GM18526 (cell line): ENCODE data around the gene ASXL1.

Source experiments
- POLR2A ChIP-seq: IDR thresholded peaks from 3 replicates; pipeline ENCODE4 v1.6.1; 2011; ENCODE audit not compliant: insufficient read length; ENCODE audit errors: extremely low read depth

The ASXL1 gene

GRCh38 chr20:32418376-32418775 lies 60.2 kb downstream of the ASXL1 start:
- TF ChIP-seq POLR2A: no peak

DNA sequence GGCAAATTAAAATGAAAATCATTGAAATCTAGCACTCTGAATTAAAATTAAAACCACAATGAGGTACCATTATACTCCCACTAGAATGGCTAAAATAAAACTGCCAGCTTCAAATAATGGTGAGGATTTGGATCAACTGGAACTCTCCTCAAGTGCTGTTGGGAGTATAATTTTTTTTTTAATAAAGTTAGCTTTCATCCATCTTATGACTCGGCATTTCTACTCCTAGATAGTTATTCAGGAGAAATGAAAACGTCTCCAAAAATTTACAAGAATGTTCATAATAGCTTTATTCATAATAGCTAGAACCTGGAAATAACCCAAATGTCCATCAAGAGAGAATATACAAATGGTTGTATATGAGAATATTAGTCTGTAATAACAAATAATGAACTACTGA lies 63.2 kb downstream of the ASXL1 start:
- no peak for TF ChIP-seq POLR2A

- no peak for TF ChIP-seq POLR2A
Observed at GRCh38 chr20:32427996-32428395, 69.9 kb downstream of the ASXL1 start.

- no peak for TF ChIP-seq POLR2A
Observed at GRCh38 chr20:32429343-32429742, 71.2 kb downstream of the ASXL1 start.

DNA sequence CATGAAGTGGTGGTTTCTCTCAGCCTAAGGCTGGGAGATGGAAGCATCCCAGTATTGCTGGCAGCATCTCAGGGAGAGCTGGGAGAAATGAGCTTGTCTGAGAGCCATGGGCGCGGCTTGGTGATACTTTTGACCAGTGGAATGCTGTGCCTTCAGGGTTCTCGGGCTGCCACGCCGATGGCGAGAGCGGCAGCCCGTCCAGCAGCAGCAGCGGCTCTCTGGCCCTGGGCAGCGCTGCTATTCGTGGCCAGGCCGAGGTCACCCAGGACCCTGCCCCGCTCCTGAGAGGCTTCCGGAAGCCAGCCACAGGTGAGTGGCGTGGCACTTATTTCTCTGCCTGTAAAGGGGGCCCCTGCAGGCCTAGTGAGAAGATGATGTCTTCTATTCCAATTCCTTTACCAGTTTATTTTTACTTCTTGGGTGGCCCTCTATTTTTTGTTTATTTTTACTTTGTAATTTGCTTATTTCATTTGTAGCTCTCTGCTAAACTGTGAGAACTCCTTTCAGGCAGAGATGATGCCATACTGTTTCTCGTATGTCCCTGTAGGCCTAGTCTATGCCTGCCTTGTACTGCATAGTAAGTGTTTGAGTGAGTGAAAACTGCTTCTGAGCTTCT lies 71.7 kb downstream of the ASXL1 start:
- TF ChIP-seq POLR2A: no peak

DNA sequence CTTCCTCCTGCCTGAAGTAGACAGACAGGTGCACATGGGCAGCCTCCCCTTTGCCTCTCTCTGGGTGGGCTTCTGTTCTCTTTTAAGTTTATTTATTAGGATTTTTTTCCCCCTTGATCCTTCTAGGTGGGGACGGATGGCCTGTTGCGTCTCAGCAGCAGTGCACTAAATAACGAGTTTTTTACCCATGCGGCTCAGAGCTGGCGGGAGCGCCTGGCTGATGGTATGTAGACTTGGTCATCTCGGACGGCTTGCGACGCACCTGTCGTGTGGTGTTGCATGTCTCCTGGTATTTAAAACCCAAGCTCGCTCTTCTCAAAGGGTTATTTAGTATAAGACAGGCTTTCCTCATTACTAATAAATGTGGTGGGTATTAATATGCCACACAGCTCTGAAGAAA lies 73.3 kb downstream of the ASXL1 start:
- TF ChIP-seq POLR2A: no peak

GRCh38 chr20:32432277-32432676 lies 74.1 kb downstream of the ASXL1 start:
- no peak for TF ChIP-seq POLR2A

DNA sequence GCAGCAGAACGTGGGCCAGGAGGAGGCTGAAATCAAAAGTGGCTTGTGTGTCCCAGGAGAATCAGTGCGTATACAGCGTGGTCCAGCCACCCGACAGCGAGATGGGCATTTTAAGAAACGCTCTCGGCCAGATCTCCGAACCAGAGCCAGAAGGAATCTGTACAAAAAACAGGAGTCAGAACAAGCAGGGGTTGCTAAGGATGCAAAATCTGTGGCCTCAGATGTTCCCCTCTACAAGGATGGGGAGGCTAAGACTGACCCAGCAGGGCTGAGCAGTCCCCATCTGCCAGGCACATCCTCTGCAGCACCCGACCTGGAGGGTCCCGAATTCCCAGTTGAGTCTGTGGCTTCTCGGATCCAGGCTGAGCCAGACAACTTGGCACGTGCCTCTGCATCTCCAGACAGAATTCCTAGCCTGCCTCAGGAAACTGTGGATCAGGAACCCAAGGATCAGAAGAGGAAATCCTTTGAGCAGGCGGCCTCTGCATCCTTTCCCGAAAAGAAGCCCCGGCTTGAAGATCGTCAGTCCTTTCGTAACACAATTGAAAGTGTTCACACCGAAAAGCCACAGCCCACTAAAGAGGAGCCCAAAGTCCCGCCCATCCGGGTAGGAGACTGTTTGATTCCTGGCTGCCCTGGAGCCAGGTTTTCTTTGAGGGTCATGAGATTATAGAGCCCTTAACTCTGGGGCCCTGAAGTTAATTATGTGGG lies 75.3 kb downstream of the ASXL1 start:
- no peak for TF ChIP-seq POLR2A

DNA sequence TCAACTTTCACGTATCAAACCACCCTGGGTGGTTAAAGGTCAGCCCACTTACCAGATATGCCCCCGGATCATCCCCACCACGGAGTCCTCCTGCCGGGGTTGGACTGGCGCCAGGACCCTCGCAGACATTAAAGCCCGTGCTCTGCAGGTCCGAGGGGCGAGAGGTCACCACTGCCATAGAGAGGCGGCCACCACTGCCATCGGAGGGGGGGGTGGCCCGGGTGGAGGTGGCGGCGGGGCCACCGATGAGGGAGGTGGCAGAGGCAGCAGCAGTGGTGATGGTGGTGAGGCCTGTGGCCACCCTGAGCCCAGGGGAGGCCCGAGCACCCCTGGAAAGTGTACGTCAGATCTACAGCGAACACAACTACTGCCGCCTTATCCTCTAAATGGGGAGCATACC lies 76.3 kb downstream of the ASXL1 start:
- no peak for TF ChIP-seq POLR2A

DNA sequence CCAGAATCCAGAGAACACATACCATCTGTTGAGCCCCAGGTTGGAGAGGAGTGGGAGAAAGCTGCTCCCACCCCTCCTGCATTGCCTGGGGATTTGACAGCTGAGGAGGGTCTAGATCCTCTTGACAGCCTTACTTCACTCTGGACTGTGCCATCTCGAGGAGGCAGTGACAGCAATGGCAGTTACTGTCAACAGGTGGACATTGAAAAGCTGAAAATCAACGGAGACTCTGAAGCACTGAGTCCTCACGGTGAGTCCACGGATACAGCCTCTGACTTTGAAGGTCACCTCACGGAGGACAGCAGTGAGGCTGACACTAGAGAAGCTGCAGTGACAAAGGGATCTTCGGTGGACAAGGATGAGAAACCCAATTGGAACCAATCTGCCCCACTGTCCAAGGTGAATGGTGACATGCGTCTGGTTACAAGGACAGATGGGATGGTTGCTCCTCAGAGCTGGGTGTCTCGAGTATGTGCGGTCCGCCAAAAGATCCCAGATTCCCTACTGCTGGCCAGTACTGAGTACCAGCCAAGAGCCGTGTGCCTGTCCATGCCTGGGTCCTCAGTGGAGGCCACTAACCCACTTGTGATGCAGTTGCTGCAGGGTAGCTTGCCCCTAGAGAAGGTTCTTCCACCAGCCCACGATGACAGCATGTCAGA lies 77.4 kb downstream of the ASXL1 start:
- TF ChIP-seq POLR2A: no peak

GRCh38 chr20:32436142-32436861 lies 78.2 kb downstream of the ASXL1 start:
- no peak for TF ChIP-seq POLR2A

DNA sequence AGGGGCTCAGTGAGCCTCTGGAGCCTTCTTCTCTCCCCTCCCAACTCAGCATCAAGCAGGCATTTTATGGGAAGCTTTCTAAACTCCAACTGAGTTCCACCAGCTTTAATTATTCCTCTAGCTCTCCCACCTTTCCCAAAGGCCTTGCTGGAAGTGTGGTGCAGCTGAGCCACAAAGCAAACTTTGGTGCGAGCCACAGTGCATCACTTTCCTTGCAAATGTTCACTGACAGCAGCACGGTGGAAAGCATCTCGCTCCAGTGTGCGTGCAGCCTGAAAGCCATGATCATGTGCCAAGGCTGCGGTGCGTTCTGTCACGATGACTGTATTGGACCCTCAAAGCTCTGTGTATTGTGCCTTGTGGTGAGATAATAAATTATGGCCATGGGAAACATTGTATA lies 78.8 kb downstream of the ASXL1 start:
- TF ChIP-seq POLR2A: no peak

- TF ChIP-seq POLR2A: no peak
Observed at GRCh38 chr20:32437391-32438074, 79.4 kb downstream of the ASXL1 start.

DNA sequence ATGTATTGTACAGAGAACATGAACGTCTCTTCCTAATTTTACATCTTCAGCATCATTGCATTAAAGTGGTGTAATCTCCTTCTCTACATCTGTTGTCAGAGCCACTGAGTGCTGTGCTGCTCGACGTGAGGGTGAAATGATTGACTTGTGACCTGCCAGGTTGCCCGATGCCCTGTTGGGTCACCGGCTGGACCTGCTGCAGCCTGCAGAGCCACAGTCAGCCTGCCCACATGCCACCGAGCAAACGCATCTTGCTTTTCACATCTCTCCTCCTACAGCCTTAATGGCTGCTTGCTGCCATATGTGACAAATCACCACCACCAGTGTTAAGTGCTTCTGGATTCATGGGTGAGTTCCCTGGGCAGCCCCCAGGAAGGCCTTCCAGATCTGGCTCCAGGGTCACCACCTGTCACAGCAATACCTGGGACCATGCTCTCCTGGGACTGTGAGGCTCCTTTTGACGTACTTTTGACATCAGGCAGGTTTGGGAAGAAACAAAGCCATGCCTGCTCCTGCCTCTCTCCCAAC lies 80.3 kb downstream of the ASXL1 start:
- TF ChIP-seq POLR2A: no peak
